ENCODE data around the gene NLGN3.

DNA sequence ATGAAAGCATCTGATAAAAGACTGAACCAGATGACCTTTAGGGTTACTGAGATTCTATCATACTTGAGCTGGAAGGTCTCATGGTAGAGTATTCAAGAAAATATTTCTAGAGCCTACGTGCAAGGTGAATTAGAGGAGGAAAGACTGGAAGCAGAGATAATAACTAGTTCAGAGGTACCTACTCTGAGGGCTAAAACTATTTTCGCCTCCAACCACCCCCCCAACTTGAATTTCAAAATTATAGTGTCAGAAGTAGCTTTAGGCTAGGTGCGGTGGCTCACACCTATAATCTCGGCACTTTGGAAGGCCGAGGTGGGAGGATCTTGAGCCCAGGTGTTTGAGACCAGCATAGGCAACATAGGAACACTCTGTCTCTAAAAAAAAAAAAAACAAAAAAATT, 30.9 kb downstream of the NLGN3 start:
- no peak for TF ChIP-seq ZNF274 (IDR thresholded peaks at IDR 0.05; ENCODE audit: low read depth, low read length)
- TF ChIP-seq SUZ12 (IDR thresholded peaks at IDR 0.05; ENCODE audit: extremely low read depth, insufficient read depth, insufficient read length): no peak
